DMS114 treated with DMSO at 0.1 percent for 48 hours (cell line): Measurements from ENCODE around the gene RASD1.
"Not testable (repeated sequence)": the region's sequence is repeated elsewhere in the genome, so short reads cannot be mapped to it uniquely, and the experiment has no call there.

Experiments used
- DNase-seq: peaks from one replicate; lab custom pipeline; 2025; ENCODE audit not compliant: unreplicated experiment; lab: John Stamatoyannopoulos, UW

RASD1 gene

DNA sequence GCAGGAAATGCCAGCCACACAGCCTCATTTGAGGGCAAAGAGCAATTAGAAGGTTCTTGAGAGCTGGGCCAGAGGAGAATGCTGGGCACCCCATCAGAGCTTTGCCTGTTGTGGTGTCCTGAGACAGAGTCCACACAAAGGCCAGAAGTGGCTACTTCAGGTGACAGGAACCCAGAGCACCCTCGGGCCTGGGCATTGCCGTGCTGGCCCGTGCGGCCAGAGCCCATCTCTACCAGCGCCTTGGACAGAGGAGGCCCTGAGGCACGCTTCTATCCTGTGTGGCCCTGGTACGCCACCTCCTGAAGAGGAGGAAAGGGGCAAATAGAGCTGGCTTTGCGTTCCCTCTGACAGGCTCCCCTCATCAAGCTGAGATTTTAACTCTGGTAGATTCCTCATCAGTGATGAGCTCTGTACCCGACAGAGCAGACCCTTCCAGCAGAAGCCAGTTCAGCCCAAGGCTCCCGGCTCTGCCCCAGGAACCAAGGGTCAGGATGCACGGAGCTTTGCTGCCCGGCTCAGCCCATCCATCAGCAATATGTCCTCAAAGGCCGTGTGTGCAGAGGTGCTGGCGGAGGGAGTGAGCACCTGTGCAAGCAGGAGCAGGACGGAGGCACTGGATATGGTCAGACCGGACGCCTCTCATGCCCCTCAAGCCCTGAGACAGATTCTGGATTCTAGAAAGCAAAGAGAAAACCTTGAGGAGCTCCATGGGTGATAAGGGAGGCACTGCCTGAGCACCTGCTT, 3.4 kb upstream of the RASD1 start:
- no peak for DNase-seq

DNA sequence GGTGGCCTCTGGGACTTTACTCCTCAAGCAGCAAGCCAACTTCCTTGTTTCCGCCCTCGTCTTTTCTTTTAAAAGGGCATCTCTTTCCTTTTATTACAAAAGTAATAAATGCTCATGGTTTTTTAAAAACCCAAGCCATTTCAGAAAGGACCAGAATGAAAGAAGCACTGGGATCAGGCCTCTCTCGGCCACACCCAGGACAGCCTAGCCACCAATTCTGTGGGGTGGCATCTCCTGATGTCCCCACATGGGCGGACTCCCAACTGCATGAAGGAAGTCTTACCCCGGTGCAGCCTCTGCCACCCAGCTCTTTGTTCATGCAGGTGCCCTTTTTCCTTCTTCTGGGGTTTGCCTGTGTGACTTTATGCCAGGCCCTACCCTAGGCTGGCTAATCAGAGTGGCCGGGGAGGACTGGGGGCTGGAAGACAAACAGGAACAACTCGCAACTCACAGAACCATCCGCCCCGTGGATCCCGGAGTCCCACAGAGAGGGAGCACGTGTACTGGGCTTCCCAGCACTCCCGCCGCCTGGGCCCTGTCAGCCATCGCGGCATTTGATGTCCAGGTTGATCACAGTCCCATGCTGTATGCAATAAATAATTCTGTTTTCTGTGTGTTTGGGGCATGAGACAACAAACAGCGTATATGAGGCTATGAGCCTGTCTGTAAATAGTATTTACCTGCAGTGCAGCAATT, 2.6 kb upstream of the RASD1 start:
- no peak for DNase-seq

DNA sequence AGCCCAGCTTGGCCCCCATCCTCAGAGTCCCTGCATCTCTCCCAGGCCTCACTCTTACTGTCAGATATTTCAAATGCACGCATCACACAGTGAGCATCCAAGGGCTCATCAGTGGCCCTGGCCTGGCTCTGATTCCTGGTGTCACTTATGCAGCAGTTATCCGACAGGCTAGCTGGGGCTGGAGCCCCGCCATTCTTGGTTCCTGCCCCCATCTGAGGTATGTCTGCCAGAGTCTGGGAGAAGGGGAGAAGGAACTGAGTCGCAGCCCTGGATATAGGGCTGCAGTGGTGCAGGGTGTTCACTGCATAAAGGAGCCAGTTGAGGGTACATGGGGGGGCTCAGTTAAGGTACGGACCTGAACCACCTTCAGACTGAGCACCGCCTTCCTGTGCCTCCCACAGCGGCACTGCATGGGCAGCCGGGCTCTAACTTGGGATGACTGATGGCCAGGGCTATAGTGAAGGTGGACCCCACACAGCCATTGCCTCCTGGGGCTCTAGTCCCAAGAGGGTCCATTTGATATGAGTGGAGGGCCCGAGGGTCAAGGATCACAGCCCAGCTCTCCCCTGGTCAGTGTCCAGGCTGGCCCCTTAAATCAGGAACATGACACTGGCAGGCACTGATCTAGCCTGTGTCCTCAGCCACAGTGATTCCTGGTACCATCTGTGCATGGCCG, 1.8 kb upstream of the RASD1 start:
- DNase-seq: no peak

- no peak for DNase-seq
Measured at GRCh38 chr17:17497065-17497844, 1.1 kb upstream of the RASD1 start.

- DNase-seq: no peak
Measured at GRCh38 chr17:17495536-17496188, 533 bp downstream of the RASD1 start.

GRCh38 chr17:17494870-17495535, 1.2 kb downstream of the RASD1 start:
- no peak for DNase-seq

DNA sequence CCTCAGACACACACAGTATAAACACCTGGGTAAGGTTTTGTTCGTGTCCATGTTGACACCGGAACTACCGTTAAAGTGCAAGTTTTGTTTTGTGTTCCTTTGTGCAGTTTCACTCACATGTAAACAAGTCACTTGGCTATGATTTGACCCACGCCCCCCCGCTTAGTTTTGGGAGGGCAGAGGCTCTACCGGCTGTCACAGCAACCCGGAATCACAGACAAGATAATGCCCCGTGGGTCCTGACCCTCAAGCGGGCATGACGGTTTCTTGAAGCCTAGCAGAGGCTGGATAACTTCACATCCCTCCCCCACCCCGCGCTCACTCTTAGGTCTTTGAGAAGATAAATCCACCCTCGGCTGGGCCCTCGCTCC, 1.7 kb downstream of the RASD1 start:
- DNase-seq: no peak

- no peak for DNase-seq
Measured at GRCh38 chr17:17493986-17494466, 2.2 kb downstream of the RASD1 start.

GRCh38 chr17:17493249-17493985, 2.8 kb downstream of the RASD1 start:
- DNase-seq: no peak

- DNase-seq: no peak
Measured at GRCh38 chr17:17492571-17492970, 3.6 kb downstream of the RASD1 start.

GRCh38 chr17:17492085-17492484, 4.1 kb downstream of the RASD1 start:
- no peak for DNase-seq

- DNase-seq: no peak
Measured at GRCh38 chr17:17491546-17491988, 4.6 kb downstream of the RASD1 start.

- DNase-seq: no peak
Measured at GRCh38 chr17:17491031-17491471, 5.1 kb downstream of the RASD1 start.

DNA sequence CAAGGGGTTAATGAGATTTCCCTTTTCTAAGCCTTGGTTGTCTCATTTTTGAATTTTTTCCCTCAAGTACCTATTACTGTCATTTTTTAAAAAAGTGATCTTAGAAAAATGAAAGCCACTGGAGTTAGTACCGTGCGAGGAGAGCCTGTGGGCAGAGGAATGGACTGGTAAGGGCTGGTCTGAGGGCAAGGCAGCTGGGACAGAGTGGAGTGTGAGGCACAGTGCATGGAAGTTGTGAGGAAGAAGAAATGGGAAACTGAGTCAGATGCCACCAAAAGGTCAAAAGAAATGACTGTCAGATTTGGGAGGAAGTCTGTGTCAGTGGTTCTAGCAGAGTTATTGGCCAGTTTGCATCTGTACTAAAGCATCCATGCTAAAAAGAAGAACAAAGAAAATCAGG, 8.2 kb downstream of the RASD1 start:
- no peak for DNase-seq

DNA sequence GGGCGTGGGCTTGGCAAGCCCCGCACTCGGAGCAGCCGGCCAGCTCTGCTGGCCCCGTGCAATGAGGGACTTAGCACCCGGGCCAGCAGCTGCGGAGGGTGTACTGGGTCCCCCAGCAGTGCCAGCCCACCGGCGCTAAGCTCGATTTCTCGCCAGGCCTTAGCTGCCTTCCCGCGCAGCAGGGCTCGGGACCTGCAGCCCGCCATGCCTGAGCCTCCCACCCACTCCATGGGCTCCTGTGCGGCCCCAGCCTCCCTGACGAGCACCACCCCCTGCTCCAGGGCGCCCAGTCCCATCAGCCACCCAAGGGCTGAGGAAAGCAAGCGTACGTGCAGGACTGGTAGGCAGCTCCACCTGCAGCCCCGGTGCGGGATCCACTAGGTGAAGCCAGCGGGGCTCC, 9.8 kb downstream of the RASD1 start:
- DNase-seq: not testable (repeated sequence)

- no peak for DNase-seq
Measured at GRCh38 chr17:17485420-17485819, 10.8 kb downstream of the RASD1 start.

DNA sequence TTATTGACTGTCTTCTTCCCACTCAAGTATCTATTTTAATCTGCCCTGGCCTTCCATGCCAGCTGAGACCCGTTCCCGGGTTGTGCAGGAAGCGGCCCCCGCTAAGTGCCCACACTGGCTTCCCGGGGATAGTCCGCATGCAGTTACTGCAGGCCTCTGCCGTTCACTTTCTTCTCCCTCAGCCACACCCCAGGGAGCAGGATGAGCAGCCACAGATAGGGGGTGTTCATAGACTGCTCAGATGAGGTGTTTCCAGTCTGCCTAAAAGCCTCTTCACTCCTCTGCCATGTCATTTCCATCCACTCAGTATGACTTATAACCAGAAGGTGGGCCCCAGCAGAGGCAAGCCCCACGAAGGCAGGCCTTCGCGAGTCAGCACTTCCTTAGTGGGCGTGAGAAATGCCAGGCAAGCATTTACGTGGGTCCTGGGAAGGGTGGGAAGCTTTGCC, 11.7 kb downstream of the RASD1 start:
- DNase-seq: no peak

GRCh38 chr17:17481860-17482259, 14.3 kb downstream of the RASD1 start:
- DNase-seq: no peak

DNA sequence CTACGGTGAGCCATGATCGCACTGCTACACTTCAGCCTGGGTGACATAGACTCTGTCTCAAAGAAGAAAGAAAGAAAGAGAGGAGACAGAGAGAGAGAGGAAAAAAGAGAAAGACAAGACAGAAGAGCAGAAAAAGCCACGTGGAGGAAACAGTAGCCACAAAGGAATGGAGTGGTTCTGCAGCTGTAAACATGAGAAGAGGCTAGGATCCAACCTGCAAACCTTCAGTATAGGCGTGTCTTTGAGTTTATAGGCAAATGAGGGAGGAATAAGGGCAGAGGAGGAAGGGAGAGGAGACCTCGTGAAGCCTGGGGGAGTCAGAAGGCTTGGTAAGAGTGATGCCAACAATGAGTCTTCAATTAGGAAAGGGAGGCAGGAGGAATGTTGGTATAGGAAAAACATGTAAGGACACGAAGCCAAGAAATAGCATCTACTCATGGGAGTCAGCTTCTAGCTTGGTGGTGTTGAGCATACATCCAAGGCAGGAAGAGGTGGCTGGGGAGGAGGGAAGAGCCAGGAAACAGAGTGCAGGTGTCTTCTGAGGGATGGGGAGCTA, 15.5 kb downstream of the RASD1 start:
- DNase-seq: no peak
